GM23338 (cell line): ENCODE measurements around the gene CBFA2T2. TPM values are rescaled to one million over a fixed set of nuclear protein-coding genes. Genes with fewer than 3 reads are reported as not detected.

Experiments used
- ATAC-seq: fragments of 200-7000 bp; cut with Tn5 transposase; 3 replicates; pipeline ENCODE4 v1.9.1; 2020
- DNase-seq: peaks from one replicate; pipeline ENCODE4 v3.0.0-alpha.2; 2015; ENCODE audit warnings: low spot score
- H2AFZ ChIP-seq: fragments of 200-600 bp; sonication (generic); 2 replicates; pipeline ENCODE4 v1.8.0; 2016; ENCODE audit warnings: antibody characterized with exemption, mild to moderate bottlenecking, moderate library complexity
- H3F3A ChIP-seq: fragments of 200-600 bp; sonication (generic); replicated peaks from 2 replicates; pipeline ENCODE4 v1.8.0; 2017; ENCODE audit warnings: antibody characterized with exemption, mixed run types, low read depth
- H3K27ac ChIP-seq: fragments of 200-600 bp; sonication (generic); 2 replicates; pipeline ENCODE4 v1.6.1; 2016; ENCODE audit warnings: low read depth
- H3K27me3 ChIP-seq: fragments of 200-600 bp; sonication (generic); 2 replicates; pipeline ENCODE4 v1.8.0; 2016; ENCODE audit warnings: mild to moderate bottlenecking, mixed run types, moderate library complexity; ENCODE audit not compliant: insufficient read depth
- H3K36me3 ChIP-seq: fragments of 200-600 bp; sonication (generic); 2 replicates; pipeline ENCODE4 v1.8.0; 2016; ENCODE audit warnings: mild to moderate bottlenecking; ENCODE audit not compliant: insufficient read depth
- H3K4me1 ChIP-seq: fragments of 200-600 bp; sonication (generic); 2 replicates; pipeline ENCODE4 v1.8.0; 2016; ENCODE audit warnings: mild to moderate bottlenecking, moderate library complexity; ENCODE audit not compliant: insufficient read depth
- H3K4me2 ChIP-seq: fragments of 200-600 bp; sonication (generic); 2 replicates; pipeline ENCODE4 v1.7.1; 2017; ENCODE audit warnings: mixed run types
- H3K4me3 ChIP-seq: fragments of 200-600 bp; sonication (generic); 2 replicates; pipeline ENCODE4 v1.6.1; 2016; ENCODE audit warnings: mixed run types
- H3K79me2 ChIP-seq: fragments of 200-600 bp; sonication (generic); replicated peaks from 2 replicates; pipeline ENCODE4 v1.8.0; 2017; ENCODE audit warnings: mild to moderate bottlenecking; ENCODE audit not compliant: insufficient read depth
- H3K9me2 ChIP-seq: fragments of 200-600 bp; sonication (generic); 2 replicates; pipeline ENCODE4 v1.8.0; 2017; ENCODE audit not compliant: insufficient read depth
- H4K20me1 ChIP-seq: fragments of 200-600 bp; sonication (generic); replicated peaks from 2 replicates; pipeline ENCODE4 v1.8.0; 2017; ENCODE audit warnings: mild to moderate bottlenecking; ENCODE audit not compliant: insufficient read depth
- H3K27ac Mint-ChIP-seq: 2 replicates; pipeline ENCODE4 v1.8.0; 2020; ENCODE audit warnings: inconsistent platforms, mild to moderate bottlenecking, moderate library complexity, mixed read lengths
- H3K27me3 Mint-ChIP-seq: 3 replicates; pipeline ENCODE4 v1.8.0; 2022; ENCODE audit warnings: low read depth, mild to moderate bottlenecking, moderate library complexity, mixed read lengths, inconsistent platforms; ENCODE audit not compliant: insufficient read depth, poor library complexity
- H3K36me3 Mint-ChIP-seq: 3 replicates; pipeline ENCODE4 v1.8.0; 2021; ENCODE audit warnings: low read depth, mild to moderate bottlenecking, inconsistent platforms, moderate library complexity, mixed read lengths
- H3K4me1 Mint-ChIP-seq: 3 replicates; pipeline ENCODE4 v1.8.0; 2020; ENCODE audit warnings: mild to moderate bottlenecking, inconsistent platforms, mixed read lengths
- H3K4me3 Mint-ChIP-seq: 3 replicates; pipeline ENCODE4 v1.8.0; 2021; ENCODE audit warnings: moderate library complexity, mild to moderate bottlenecking, inconsistent platforms, mixed read lengths
- H3K9me3 Mint-ChIP-seq: 3 replicates; pipeline ENCODE4 v1.8.0; 2020; ENCODE audit warnings: moderate library complexity, mild to moderate bottlenecking, inconsistent platforms, mixed read lengths
- CREB1 ChIP-seq: fragments of 250-450 bp; sonication (Bioruptor Pico); IDR thresholded peaks from 2 replicates; pipeline ENCODE4 v1.5.0; 2020; ENCODE audit warnings: low read depth, mild to moderate bottlenecking, moderate library complexity
- EZH2 ChIP-seq: fragments of 200-600 bp; sonication (generic); IDR thresholded peaks from one replicate; pipeline ENCODE4 v1.8.0; 2017; ENCODE audit warnings: antibody characterized with exemption, mild to moderate bottlenecking, low read depth; ENCODE audit not compliant: unreplicated experiment
- EZH2phosphoT487 ChIP-seq: fragments of 200-600 bp; sonication (generic); IDR thresholded peaks from one replicate; pipeline ENCODE4 v1.8.1; 2018; ENCODE audit warnings: antibody characterized with exemption; ENCODE audit not compliant: unreplicated experiment
- JUNB ChIP-seq: IDR thresholded peaks from one replicate; pipeline ENCODE4 v1.6.1; 2016; ENCODE audit warnings: antibody characterized with exemption; ENCODE audit not compliant: unreplicated experiment
- NANOG ChIP-seq: IDR thresholded peaks from 2 replicates; pipeline ENCODE4 v1.6.1; 2016; ENCODE audit warnings: antibody characterized with exemption, borderline replicate concordance
- POLR2AphosphoS5 ChIP-seq: IDR thresholded peaks from 2 replicates; pipeline ENCODE4 v1.6.1; 2016; ENCODE audit warnings: antibody characterized with exemption, low read depth
- STAT1 ChIP-seq: IDR thresholded peaks from one replicate; pipeline ENCODE4 v1.6.1; 2016; ENCODE audit warnings: antibody characterized with exemption; ENCODE audit not compliant: unreplicated experiment
- ZNF114 ChIP-seq: fragments of 250-450 bp; sonication (Bioruptor Pico); IDR thresholded peaks from 2 replicates; pipeline ENCODE4 v1.5.0; 2020; ENCODE audit warnings: mild to moderate bottlenecking, moderate library complexity
- ZNF331 ChIP-seq: fragments of 250-450 bp; sonication (Bioruptor Pico); IDR thresholded peaks from 2 replicates; pipeline ENCODE4 v1.5.0; 2020; ENCODE audit warnings: low read depth, mild to moderate bottlenecking, moderate library complexity
- ZNF462 ChIP-seq: fragments of 250-450 bp; sonication (Bioruptor Pico); IDR thresholded peaks from 2 replicates; pipeline ENCODE4 v1.5.0; 2020; ENCODE audit warnings: mild to moderate bottlenecking, moderate library complexity
- polyA plus RNA-seq: library from polyadenylated mRNA; unstranded; fragments of >200 nt; fragmentation: Nextera tagmentation; extraction: Ambion mirVana; gene quantifications from 2 replicates; pipeline ENCODE4 v1.2.1, GENCODE V29; 2016
- total RNA-seq: library from RNA; depleted of rRNA; stranded (reverse); fragments of >200 nt; shearing (Covaris generic); gene quantifications from 2 replicates; pipeline ENCODE4 v1.2.3, GENCODE V29; 2014
- TF ChIP-seq, protein P1 (sequence below), 2 experiments: fragments of 200-600 bp in 1 of 2; sonication (generic) in 1 of 2; conservative IDR thresholded peaks; 2 replicates each; pipeline versions ENCODE4 v1.5.1 to v1.6.1; 2016 to 2017; ENCODE audit warnings: antibody characterized with exemption in 2 of 2, low read depth in 2 of 2, mild to moderate bottlenecking in 2 of 2, moderate library complexity in 1 of 2
- TF ChIP-seq, protein P2 (sequence below): IDR thresholded peaks from 2 replicates; pipeline ENCODE4 v1.6.1; 2016; ENCODE audit warnings: antibody characterized with exemption

CBFA2T2 gene
- total and polyA plus RNA-seq, 2 experiments from 2014 or later: 12.7 to 15.8 TPM

- TF ChIP-seq, protein P1, sequence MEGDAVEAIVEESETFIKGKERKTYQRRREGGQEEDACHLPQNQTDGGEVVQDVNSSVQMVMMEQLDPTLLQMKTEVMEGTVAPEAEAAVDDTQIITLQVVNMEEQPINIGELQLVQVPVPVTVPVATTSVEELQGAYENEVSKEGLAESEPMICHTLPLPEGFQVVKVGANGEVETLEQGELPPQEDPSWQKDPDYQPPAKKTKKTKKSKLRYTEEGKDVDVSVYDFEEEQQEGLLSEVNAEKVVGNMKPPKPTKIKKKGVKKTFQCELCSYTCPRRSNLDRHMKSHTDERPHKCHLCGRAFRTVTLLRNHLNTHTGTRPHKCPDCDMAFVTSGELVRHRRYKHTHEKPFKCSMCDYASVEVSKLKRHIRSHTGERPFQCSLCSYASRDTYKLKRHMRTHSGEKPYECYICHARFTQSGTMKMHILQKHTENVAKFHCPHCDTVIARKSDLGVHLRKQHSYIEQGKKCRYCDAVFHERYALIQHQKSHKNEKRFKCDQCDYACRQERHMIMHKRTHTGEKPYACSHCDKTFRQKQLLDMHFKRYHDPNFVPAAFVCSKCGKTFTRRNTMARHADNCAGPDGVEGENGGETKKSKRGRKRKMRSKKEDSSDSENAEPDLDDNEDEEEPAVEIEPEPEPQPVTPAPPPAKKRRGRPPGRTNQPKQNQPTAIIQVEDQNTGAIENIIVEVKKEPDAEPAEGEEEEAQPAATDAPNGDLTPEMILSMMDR (conservative IDR thresholded peaks at IDR 0.05; ENCODE audit: low read depth in 2 of 2): no peak
- no peak for TF ChIP-seq STAT1
- TF ChIP-seq JUNB: no peak
Measured at GRCh38 chr20:33465481-33466302, 24.2 kb upstream of the CBFA2T2 start (continued).

DNA sequence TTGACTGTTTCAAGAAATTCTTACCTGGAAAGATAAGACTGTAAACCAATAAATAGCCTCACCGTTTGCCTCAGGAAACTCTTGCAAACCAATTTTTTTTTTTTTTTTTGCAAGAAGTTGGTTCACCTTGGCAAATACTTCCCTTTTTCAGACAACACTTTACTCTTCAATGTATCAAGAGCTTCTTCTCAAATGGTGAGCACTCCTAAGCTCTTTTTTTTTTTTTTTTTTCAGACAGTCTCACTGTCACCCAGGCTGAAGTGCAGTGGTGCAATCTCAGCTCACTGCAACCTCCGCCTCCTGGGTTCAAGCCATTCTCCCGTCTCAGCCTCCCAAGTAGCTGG is 23.6 kb upstream of the CBFA2T2 start:
- Histone ChIP-seq H2AFZ (no peak overlapping the region), H3F3A (no peaks in the 10 kb centered on the region), H3K4me3 (no peak overlapping the region), H4K20me1 (no peaks in the 10 kb centered on the region), H3K9me2 (no peaks in the 10 kb centered on the region), H3K36me3 (no peaks in the 10 kb centered on the region), H3K4me1 (no peaks in the 10 kb centered on the region), H3K27ac (no peak overlapping the region), H3K4me2 (no peak overlapping the region), H3K79me2 (no peaks in the 10 kb centered on the region), H3K27me3 (no peaks in the 10 kb centered on the region)
- no peak overlapping the region for H3K27ac Mint-ChIP-seq
- TF ChIP-seq JUNB (no peak), ZNF462 (no peak), NANOG (no peak), EZH2 (no peak), CREB1 (CRISPR knock-in tag) (no peak), EZH2phosphoT487 (no peak), ZNF114 (CRISPR knock-in tag) (no peak), ZNF331 (CRISPR knock-in tag) (no peak), POLR2AphosphoS5 (no peak), STAT1 (no peak)
- TF ChIP-seq, protein P1 (conservative IDR thresholded peaks at IDR 0.05; ENCODE audit: low read depth in 2 of 2): no peak
- TF ChIP-seq, protein P2, sequence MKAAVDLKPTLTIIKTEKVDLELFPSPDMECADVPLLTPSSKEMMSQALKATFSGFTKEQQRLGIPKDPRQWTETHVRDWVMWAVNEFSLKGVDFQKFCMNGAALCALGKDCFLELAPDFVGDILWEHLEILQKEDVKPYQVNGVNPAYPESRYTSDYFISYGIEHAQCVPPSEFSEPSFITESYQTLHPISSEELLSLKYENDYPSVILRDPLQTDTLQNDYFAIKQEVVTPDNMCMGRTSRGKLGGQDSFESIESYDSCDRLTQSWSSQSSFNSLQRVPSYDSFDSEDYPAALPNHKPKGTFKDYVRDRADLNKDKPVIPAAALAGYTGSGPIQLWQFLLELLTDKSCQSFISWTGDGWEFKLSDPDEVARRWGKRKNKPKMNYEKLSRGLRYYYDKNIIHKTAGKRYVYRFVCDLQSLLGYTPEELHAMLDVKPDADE: no peak
- H3K36me3 Mint-ChIP-seq: no peaks in the 10 kb centered on the region
- H3K27me3 Mint-ChIP-seq: peaks cover 1% of the 10 kb centered on the region
- H3K9me3 Mint-ChIP-seq: no peaks in the 10 kb centered on the region
- H3K4me1 Mint-ChIP-seq: peaks cover 5% of the 10 kb centered on the region
- ATAC-seq (no peak), DNase-seq (no peak)
- no peak overlapping the region for H3K4me3 Mint-ChIP-seq
